D721Med (cell line): Measurements from ENCODE around the gene CCDC149.

Source experiments
- DNase-seq: peaks from one replicate; pipeline ENCODE4 v3.0.0; 2011; ENCODE audit warnings: low spot score; ENCODE audit not compliant: insufficient read length
- FAIRE-seq: peaks from 2 replicates; lab custom pipeline; 2011; peaks lifted over from hg19 to GRCh38; lab: Jason Lieb, UNC
- TF ChIP-seq, protein P1 (sequence below): IDR thresholded peaks from 2 replicates; pipeline ENCODE4 v1.5.1; 2012; ENCODE audit warnings: mild to moderate bottlenecking, control low read depth; ENCODE audit not compliant: insufficient read depth; ENCODE audit errors: missing control alignments

The CCDC149 gene

DNA sequence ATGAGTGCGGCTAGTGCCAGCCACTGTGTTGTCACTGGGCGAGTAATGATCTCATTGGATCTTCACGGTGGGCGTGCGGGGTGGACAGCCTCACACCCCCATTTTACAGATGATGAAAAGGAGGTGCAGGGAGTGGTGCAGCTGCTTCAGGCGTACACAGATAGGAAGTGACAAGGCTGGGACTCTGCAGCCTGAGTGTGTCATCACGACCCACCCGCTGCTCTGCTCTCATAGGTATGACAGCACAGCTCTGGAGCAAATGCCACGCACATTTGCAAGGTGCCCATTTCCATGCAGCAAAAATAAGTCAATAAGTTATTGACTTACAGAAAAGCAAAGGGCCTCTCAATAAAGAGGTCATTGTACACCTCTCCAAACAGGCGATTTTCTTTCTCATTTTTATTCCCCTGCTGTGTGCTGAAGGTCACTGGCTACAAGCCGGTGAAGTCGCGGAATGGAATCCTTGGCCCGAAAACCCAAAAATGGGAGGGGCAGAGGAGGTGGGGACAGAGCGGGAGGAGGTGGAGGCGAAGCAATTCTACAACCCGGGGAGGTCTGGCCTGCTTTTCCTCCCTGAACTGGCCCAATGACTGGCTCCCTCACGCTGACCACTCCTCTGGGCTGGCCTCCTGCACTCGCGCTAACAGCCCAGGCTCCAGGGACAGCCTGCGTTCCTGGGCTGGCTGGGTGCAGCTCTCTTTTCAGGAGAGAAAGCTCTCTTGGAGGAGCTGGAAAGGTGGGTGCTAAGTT lies 117.8 kb downstream of the CCDC149 start, which contains the start of gene SOD3:
TSS of gene SOD3 (plus strand) at position 658 of the 750 bp plus-strand sequence. CDS start 3,949 bp downstream, outside the sequence.
- TF ChIP-seq, protein P1, sequence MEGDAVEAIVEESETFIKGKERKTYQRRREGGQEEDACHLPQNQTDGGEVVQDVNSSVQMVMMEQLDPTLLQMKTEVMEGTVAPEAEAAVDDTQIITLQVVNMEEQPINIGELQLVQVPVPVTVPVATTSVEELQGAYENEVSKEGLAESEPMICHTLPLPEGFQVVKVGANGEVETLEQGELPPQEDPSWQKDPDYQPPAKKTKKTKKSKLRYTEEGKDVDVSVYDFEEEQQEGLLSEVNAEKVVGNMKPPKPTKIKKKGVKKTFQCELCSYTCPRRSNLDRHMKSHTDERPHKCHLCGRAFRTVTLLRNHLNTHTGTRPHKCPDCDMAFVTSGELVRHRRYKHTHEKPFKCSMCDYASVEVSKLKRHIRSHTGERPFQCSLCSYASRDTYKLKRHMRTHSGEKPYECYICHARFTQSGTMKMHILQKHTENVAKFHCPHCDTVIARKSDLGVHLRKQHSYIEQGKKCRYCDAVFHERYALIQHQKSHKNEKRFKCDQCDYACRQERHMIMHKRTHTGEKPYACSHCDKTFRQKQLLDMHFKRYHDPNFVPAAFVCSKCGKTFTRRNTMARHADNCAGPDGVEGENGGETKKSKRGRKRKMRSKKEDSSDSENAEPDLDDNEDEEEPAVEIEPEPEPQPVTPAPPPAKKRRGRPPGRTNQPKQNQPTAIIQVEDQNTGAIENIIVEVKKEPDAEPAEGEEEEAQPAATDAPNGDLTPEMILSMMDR: no peak
- DNase-seq: no peak

DNA sequence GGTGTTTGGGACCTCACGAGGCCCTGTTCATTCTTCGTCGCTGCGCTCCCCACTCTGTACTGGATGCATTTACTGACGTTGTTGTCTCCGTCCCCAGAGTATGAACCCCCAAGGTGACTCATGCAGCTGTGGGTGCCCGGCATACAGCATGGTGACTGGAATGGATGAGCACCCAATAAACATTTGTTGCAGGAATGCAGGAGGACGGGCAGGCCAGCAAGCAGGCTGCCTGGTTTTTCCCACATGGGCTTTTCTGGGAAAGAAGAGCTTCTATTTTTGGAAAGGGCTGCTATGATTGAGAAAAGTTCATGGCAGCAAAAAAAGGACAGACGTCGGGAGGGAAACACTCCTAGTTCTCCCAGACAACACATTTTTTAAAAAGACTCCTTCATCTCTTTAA lies 118.4 kb downstream of the CCDC149 start:
- FAIRE-seq (no peak), DNase-seq (no peak)
- TF ChIP-seq, protein P1: no peak

More for the DNA sequence above, 117.8 kb downstream of the CCDC149 start, which contains the start of gene SOD3:
- no peak for FAIRE-seq

DNA sequence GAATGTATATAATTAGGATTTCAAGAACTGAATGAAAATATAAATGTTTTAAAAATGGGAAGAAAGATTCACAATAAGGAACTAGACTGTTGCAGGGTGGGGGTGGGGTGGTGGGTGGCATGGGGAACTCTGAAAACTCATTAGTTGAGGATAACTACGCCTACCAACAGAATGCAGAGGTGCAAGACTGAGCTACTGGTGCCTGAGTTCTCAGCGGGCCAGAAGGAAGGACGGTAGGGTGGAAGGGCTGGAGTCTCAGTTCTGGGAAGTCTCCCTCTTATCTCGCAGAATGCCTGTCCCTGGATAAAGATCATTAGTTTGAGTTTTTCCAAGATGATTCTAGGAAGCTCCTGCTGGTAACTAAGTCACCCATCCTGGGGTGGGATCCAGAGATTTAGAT lies 118.8 kb downstream of the CCDC149 start:
- TF ChIP-seq, protein P1: no peak
- FAIRE-seq (no peak), DNase-seq (no peak)

DNA sequence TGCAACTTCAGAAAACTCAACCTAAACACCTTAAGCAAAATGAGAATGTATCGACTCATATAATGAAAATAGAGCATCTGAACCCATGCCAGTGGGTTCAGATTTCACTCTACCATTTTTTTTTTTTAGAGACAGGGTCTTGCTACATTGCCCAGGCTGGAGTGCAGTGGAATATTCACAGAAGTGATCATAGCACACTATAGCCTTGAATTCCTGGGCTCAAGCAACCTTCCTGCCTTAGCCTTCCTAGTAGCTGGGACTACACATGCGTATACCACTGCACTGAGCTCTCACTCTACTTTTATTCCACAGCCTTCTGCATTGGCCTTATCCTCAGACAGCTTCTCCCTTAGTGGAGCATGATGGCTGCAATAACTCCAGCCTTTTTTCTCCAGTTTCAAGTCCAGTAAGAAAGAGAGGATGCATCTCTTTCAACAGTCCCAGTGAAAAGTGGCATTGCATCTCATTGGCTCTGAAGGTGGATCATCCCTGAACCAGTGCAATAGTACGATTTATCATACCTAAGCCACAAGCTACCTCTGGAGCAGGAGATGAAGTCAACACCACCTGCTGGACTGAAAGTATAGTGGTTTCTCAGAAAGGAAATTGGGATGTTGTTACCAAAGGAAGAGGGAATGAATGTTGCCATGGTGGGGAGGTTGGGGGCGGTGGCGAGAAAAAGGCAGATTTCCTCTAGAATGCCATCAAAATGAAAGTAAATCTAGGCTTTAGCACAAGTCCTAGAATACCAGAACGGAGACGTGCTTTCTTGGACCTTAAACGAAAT lies 119.4 kb downstream of the CCDC149 start:
- DNase-seq (no peak), FAIRE-seq (no peak)
- TF ChIP-seq, protein P1: peak; percentile 27

DNA sequence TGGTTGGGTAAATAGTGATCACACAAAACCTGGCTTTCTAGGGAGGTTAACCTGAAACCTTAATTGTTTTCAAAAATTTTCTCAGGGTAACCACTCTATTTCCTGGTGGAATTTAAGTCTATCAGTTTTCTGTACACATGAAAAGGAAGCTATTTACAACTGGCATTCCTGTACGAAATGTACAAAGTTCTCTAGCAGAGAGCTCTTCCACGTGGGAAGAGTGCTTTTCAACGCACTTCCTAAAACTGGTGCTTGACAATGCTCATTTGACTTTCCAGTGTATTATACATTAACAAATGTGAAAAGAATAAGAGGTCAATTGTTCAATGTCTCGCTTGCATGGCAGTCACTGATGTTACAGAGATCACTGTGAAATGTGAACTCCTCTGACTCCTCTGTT lies 120.3 kb downstream of the CCDC149 start:
- no peak for DNase-seq
- no peak for FAIRE-seq
- TF ChIP-seq, protein P1: no peak

DNA sequence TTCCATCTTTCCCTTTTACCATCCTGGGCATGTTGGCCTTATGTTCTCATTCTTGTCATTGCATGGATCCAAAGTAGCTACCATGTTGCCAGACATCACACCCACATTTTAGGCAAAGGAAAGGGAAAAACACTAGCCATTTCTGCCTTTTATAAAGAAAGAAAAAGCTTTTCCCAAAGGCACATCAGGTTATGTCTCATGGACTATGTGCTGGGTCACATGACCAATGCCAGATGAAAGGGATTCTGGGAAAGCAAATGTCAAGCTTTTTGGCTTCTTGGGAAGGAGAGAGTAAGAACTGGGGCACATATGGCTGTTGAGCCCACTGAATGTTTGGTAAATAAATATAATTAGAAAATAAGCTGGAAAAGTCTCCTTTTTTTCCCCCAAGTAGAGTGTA lies 121.8 kb downstream of the CCDC149 start:
- TF ChIP-seq, protein P1: no peak
- DNase-seq: no peak
- no peak for FAIRE-seq
